Bronchial epithelial cell (primary cell): ENCODE results near the gene MTF1. TPM values are rescaled to one million over a fixed set of nuclear protein-coding genes. Genes with fewer than 3 reads are reported as not detected.

ENCODE experiments used
- DNase-seq: peaks from one replicate; pipeline ENCODE4 v3.0.0-alpha.2; 2010; ENCODE audit warnings: low read depth
- FAIRE-seq: peaks from 2 replicates; lab custom pipeline; 2011; peaks lifted over from hg19 to GRCh38; lab: Jason Lieb, UNC
- H3K27me3 ChIP-seq: 2 replicates; pipeline ENCODE4 v1.5.1; 2011; ENCODE audit warnings: low read length; ENCODE audit not compliant: control insufficient read depth, insufficient read depth
- H3K36me3 ChIP-seq: 2 replicates; pipeline ENCODE4 v1.5.1; 2011; ENCODE audit warnings: low read length; ENCODE audit not compliant: control insufficient read depth, insufficient read depth
- H3K4me3 ChIP-seq: 2 replicates; pipeline ENCODE4 v1.5.1; 2011; ENCODE audit warnings: mild to moderate bottlenecking, low read depth, low read length, control low read depth
- total RNA-seq: library from RNA; depleted of rRNA; stranded (reverse); fragments of >200 nt; gene quantifications from 2 replicates; pipeline ENCODE4 v1.2.1, GENCODE V29; 2014
- TF ChIP-seq, protein P1 (sequence below): IDR thresholded peaks from 2 replicates; pipeline ENCODE4 v1.5.1; 2011; ENCODE audit warnings: mild to moderate bottlenecking, moderate library complexity, low read length, control low read depth, inconsistent platforms; ENCODE audit not compliant: insufficient read depth, severe bottlenecking

MTF1 gene
- total RNA-seq, 1 donor from 2014 or later: 3.7 TPM

DNA sequence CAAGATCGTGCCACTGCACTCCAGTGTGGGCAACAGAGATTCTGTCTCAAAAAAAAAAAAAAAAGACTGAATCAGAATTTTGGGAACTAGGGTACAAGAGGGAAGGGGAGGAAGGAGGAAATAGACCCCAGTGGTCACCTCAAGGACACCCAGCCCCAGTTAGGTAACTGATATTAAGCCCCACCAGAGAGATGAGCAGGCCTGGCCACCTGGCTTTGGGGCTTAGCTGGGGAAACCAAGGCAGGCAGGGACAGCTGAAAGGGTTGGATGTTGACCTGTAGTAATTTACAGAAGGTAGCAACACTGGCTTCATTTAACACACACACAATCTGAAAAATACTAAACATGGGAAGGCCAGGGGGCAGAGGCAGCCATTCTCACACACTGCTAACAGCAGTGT lies 57.0 kb downstream of the MTF1 start:
- H3K4me3 ChIP-seq: no peak overlapping the region
- no peaks in the 10 kb centered on the region for H3K27me3 ChIP-seq
- FAIRE-seq: no peak
- DNase-seq: no peak
- TF ChIP-seq, protein P1, sequence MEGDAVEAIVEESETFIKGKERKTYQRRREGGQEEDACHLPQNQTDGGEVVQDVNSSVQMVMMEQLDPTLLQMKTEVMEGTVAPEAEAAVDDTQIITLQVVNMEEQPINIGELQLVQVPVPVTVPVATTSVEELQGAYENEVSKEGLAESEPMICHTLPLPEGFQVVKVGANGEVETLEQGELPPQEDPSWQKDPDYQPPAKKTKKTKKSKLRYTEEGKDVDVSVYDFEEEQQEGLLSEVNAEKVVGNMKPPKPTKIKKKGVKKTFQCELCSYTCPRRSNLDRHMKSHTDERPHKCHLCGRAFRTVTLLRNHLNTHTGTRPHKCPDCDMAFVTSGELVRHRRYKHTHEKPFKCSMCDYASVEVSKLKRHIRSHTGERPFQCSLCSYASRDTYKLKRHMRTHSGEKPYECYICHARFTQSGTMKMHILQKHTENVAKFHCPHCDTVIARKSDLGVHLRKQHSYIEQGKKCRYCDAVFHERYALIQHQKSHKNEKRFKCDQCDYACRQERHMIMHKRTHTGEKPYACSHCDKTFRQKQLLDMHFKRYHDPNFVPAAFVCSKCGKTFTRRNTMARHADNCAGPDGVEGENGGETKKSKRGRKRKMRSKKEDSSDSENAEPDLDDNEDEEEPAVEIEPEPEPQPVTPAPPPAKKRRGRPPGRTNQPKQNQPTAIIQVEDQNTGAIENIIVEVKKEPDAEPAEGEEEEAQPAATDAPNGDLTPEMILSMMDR: no peak
- H3K36me3 ChIP-seq: peaks cover 22% of the 10 kb centered on the region

DNA sequence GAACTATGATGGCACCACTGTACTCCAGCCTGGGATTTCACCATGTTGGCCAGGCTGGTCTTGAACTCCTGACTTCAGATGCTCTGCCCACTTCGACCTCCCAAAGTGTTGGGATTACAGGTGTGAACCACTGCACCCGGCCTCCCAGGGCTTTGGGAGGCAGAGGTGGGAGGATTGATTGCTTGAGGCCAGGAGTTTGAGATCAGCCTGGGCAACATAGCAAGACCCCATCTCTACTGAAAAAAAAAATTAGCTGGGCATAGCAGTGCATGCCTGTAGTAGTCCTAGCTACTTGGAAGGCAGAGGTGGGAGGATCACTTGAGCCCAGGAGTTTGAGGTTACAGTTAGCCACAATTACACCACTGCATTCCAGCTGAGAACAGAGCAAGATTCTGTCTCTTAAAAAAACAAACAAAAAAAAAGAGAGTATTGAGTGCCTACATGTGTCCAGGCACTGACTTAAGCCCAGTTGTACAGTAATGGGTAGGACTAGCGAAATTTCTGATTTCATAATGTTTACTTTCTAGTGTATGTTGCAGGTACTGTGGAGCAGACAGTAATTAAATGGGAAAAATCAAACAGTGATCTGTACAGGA lies 61.5 kb downstream of the MTF1 start:
- DNase-seq: no peak
- FAIRE-seq: no peak
- no peak overlapping the region for H3K4me3 ChIP-seq
- no peaks in the 10 kb centered on the region for H3K36me3 ChIP-seq
- TF ChIP-seq, protein P1: no peak
- no peaks in the 10 kb centered on the region for H3K27me3 ChIP-seq

DNA sequence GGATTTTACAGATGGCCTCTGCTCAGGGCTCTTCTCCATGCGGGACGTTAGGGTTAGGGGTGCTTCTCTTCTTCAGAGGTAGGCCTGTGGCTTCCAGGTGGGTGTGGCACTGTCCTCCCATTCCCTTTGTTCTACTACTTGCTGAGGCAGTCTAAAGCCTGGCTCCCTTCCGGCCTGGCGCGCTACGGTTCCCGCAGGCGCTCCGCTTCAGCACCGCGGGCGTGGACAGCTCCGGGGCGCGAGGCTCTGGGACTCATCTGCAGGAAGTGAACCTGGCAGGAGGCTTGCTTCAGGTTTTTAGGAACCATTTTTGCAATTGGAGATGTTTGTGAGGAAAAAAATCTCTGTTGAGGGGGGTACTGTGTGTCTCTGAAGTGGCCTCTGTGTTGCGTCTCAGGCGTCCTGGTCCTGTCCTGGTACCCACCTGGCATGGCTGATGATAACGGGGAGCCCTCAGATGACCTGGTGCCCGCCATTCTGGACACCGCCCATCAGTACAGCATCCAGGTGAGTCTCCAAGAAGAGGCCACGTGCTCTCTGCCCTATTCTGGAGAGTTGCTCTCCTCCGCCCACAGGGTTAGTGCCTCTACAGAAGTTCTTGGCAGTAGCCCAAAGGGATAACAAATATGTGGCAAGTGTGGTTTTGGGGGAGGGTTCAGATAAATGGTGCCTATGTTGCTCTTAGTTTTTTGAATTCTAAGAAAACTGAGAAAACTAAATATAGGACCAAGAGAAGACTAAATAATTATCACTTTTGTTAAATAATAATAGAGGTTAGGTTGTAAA lies 63.9 kb downstream of the MTF1 start:
- Histone ChIP-seq H3K4me3 (no peak overlapping the region), H3K36me3 (no peaks in the 10 kb centered on the region), H3K27me3 (peaks cover under 1% of the 10 kb centered on the region)
- DNase-seq (peak; percentile 39), FAIRE-seq (no peak)
- TF ChIP-seq, protein P1: no peak

DNA sequence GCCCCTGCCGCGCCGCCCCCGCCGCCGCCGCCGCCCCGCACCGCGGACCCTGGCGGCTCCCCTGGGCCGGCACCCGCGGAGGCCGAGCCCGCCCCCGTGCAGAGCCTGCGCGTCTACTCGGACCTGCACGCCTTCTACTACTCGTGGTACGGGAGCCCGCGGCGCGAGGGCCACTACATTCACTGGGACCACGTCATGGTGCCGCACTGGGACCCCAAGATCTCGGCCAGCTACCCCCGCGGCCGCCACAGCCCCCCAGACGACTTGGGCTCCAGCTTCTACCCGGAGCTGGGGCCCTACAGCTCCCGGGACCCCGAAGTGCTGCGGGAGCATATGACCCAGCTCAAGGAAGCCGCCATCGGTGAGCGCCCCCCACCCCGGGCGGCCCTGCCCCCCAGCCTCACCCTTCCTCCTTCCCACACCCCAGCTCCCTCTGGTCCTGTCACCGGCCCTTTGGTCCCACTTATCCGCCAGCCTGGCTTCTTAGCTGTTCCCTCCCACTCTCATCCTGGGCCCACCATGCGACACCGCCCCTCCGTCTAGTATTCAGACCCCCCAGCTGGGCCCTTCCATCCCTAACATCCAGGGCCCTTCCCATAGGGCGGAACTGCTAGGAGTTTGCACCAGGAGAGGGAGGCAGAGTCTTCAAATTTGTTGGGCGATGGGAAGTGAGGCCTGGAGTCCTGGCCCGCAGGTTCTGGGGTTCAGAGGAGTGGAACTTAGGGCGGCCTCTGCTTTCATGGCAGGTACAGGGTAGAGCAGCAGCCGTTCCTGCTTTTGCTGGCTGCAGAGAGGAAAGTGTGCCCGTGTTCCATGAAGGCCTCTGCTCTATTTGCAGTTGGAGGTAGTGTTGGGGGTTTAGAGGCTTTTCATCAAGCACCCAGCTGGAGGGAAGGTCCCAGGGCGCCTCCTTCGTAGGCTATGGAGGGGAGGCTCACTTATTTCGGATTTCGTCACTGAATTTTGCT lies 64.7 kb downstream of the MTF1 start:
- FAIRE-seq (no peak), DNase-seq (no peak)
- H3K4me3 ChIP-seq: peak overlapping the region; percentile 46
- H3K27me3 ChIP-seq: peaks cover 2% of the 10 kb centered on the region
- TF ChIP-seq, protein P1: no peak
- H3K36me3 ChIP-seq: no peaks in the 10 kb centered on the region

DNA sequence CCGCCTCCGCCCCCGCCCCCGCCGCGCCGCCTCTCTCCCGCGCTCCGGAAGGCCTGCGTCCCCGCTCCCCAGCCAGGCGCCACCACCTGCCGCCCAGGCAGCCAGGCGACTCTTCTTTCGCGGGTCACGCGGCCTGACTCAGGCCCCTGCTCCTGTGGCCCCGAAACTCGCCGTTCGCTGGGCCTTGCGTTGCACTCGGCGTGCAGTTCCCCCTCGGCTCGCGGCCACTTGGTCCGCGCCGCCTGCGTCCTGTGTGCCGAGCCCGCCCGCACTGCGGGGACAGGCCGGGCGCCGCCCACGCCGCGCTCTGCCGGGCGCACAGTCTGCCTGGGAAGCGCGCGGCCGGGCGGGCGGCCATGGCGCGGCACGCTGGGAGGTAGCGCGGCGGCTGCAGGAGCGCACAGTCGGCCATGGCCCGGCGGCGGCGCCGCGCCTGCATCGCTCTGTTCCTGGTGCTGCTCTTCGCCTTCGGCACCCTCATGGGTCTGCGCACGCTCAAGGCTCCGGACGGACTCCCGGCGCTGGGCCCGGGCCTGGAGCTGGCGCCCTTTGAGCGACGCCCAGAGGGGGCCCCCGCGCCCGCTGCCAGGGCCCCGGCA lies 65.5 kb downstream of the MTF1 start, which contains the start of gene MANEAL:
Gene MANEAL (plus strand): TSS at position 75 of the 599 bp plus-strand sequence. CDS start 336 bp downstream, at position 411.
- TF ChIP-seq, protein P1: no peak
- DNase-seq (peak; percentile 20), FAIRE-seq (no peak)
- Histone ChIP-seq H3K36me3 (no peaks in the 10 kb centered on the region), H3K4me3 (peak within 1 kb of the TSS; percentile 46), H3K27me3 (peaks cover 2% of the 10 kb centered on the region)
